ENCODE results near the gene TNXB. TPM values are rescaled to one million over a fixed set of nuclear protein-coding genes. Genes with fewer than 3 reads are reported as not detected.
"Not testable (repeated sequence)": the region's sequence is repeated elsewhere in the genome, so short reads cannot be mapped to it uniquely, and the experiment has no call there.

The TNXB gene
- total RNA-seq, 1 experiment from 2014 or later: 3.3 TPM

DNA sequence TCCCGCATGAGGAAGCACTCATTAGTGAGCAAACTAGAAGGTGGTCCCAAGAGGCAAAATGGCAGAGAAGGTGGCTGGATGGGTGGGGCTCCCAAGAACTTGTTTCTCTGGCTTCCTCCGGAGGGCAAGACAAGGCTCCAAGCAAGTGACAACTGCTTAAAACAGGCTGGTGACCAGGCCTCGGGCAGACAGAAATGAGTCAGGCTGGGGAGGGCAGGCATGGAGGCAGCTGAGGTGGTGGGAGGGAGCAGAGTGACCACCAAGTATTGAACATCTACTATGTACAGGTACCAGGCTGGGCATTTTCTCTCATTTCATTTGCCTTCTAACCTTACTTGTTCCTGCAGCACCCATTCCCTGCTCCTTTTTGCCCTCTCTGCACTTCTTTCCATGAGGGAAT is 33.4 kb downstream of the TNXB start:
- Histone ChIP-seq H3K9me3 (replicated peaks) (no peaks in the 10 kb centered on the region), H3K27me3 (no peaks in the 10 kb centered on the region), H3K36me3 (no peaks in the 10 kb centered on the region), H3K4me1 (peaks cover 48% of the 10 kb centered on the region), H3K27ac (peak overlapping the region; percentile 70), H3K4me3 (no peak overlapping the region)
- DNase-seq: peak; percentile 27 to 28

DNA sequence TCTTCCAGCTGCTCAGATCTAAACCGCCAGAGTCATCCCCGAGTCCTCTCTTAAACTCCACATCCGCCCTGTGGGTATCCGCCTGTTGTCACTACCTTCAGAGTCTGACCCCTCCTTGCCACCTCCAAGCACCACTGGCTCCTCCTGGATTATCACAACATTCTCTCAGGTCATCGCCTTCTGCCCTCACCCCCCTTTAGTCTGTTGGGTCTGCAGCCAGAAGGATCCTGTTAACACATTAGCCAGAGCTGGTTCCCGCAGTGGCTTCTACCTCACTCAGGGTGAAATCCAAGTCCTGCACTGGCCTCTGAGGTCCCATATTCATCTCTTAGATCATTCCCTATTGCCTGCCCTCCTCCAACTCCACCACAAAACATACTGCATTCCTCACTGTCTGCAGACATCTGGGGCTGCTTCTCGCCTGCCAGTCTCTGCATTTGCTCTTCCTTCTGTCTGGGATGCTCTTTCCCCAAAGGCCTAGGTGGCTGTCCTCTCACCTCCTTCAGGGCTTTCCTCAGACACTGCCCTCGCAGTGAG is 34.1 kb downstream of the TNXB start:
- Histone ChIP-seq H3K27me3 (no peaks in the 10 kb centered on the region), H3K9me3 (replicated peaks) (no peaks in the 10 kb centered on the region), H3K27ac (peak overlapping the region; percentile 70), H3K4me3 (no peak overlapping the region), H3K36me3 (no peaks in the 10 kb centered on the region), H3K4me1 (peaks cover 48% of the 10 kb centered on the region)
- DNase-seq: peak; percentile 61 to 69

- no peaks in the 10 kb centered on the region for H3K9me3 ChIP-seq (replicated peaks)
- H3K27ac ChIP-seq: peak overlapping the region; percentile 19; the same call in 1 of the 2 replicates
- no peaks in the 10 kb centered on the region for H3K27me3 ChIP-seq
- DNase-seq: no peak
- no peaks in the 10 kb centered on the region for H3K36me3 ChIP-seq
- peaks cover 48% of the 10 kb centered on the region for H3K4me1 ChIP-seq
- H3K4me3 ChIP-seq: no peak overlapping the region
These were observed 35.5 kb downstream of the TNXB start for GRCh38 chr6:32073613-32074012.

GRCh38 chr6:32073101-32073500 is 36.0 kb downstream of the TNXB start:
- H3K4me3 ChIP-seq: no peak overlapping the region
- H3K27me3 ChIP-seq: no peaks in the 10 kb centered on the region
- peaks cover 48% of the 10 kb centered on the region for H3K4me1 ChIP-seq
- H3K36me3 ChIP-seq: no peaks in the 10 kb centered on the region
- no peaks in the 10 kb centered on the region for H3K9me3 ChIP-seq (replicated peaks)
- peak overlapping the region; percentile 19; the same call in 1 of the 2 replicates for H3K27ac ChIP-seq
- DNase-seq: peak; percentile 77 to 87

DNA sequence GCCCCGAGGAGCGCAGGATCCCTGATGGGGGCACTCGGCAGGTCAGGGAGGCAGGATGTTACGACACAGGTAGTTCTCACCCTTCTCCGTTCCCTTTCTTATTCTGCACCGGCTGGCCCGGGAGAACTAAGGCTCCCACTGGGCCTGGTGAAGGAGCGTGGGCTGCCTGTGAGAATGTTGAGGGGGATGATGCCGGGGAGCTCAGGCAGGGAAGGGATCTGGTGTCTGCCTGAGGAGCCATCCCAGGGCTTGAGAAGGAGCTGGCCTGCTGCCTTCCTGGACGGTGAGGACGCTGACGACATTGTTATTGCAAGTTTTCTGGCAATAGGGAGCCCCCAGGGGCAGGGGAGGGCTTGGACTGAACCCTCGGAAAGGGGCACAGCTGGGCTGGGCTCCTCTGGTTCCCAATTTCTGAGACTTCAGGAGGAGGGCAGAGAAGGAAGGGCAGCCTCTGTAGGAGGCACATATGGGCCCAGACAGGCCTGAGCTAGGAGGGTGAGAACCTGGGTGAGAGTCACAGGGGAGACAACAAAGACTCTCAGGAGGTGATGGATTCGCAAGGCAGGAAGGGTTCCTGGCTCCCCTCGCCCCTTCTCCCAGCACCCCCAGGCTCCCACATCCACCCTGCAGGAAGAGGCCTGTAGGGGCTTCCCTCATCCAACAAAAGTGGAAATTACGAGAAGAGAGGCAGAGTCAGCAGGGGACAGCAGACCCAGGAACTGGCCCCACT is 38.2 kb downstream of the TNXB start:
- Histone ChIP-seq H3K27me3 (no peaks in the 10 kb centered on the region), H3K36me3 (no peaks in the 10 kb centered on the region), H3K4me3 (no peak overlapping the region), H3K27ac (no peak overlapping the region), H3K9me3 (replicated peaks) (no peaks in the 10 kb centered on the region), H3K4me1 (peaks cover 37% of the 10 kb centered on the region)
- no peak for DNase-seq

DNA sequence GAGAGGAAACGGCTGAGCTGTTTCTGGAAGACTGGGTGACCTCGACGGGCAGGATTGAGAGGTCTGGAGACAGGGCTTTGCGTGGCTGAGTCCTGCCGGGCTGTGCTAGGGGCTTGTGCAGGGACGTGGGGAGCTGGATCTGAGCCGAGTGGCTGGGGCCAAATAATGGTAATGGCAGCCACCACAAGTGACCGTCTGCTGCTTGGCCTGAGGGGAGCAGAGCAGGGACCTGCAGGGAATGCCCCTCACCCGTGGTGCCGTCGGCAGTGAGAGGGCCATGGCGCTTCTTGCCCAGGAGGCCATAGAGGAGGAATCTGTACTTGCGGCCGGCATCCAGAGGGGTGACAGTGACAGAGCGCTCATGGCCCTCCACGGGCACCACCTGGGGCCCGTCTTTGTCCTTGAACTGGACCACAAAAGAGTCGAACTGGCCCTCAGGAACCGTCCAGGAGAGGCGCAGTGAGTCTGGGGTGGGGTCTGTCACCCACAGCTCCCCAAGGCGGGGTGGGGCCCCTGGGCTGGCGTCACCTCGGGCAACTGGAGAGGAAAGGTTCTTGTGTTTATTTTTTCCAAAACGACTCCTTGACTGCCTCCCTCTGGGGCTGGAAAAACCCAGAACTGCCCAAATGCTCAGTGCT is 39.1 kb downstream of the TNXB start:
- Histone ChIP-seq H3K27me3 (no peaks in the 10 kb centered on the region), H3K27ac (no peak overlapping the region), H3K36me3 (no peaks in the 10 kb centered on the region), H3K4me1 (peaks cover 27% of the 10 kb centered on the region), H3K4me3 (no peak overlapping the region), H3K9me3 (replicated peaks) (no peaks in the 10 kb centered on the region)
- DNase-seq: no peak

GRCh38 chr6:32069460-32069859 is 39.7 kb downstream of the TNXB start:
- no peak overlapping the region for H3K27ac ChIP-seq
- no peaks in the 10 kb centered on the region for H3K36me3 ChIP-seq
- no peaks in the 10 kb centered on the region for H3K27me3 ChIP-seq
- DNase-seq: no peak
- no peaks in the 10 kb centered on the region for H3K9me3 ChIP-seq (replicated peaks)
- peaks cover 26% of the 10 kb centered on the region for H3K4me1 ChIP-seq
- no peak overlapping the region for H3K4me3 ChIP-seq

- peaks cover 24% of the 10 kb centered on the region for H3K4me1 ChIP-seq
- no peak overlapping the region for H3K27ac ChIP-seq
- no peak overlapping the region for H3K4me3 ChIP-seq
- H3K27me3 ChIP-seq: no peaks in the 10 kb centered on the region
- H3K36me3 ChIP-seq: no peaks in the 10 kb centered on the region
- no peak for DNase-seq
- H3K9me3 ChIP-seq (replicated peaks): no peaks in the 10 kb centered on the region
These were observed 40.3 kb downstream of the TNXB start for GRCh38 chr6:32068867-32069266.

- not testable (repeated sequence) for DNase-seq; H3K4me3 ChIP-seq; H3K27ac ChIP-seq; H3K36me3 ChIP-seq; H3K9me3 ChIP-seq (replicated peaks); H3K27me3 ChIP-seq
- peaks cover 19% of the 10 kb centered on the region for H3K4me1 ChIP-seq
These were observed 40.8 kb downstream of the TNXB start for GRCh38 chr6:32068315-32068714.

DNA sequence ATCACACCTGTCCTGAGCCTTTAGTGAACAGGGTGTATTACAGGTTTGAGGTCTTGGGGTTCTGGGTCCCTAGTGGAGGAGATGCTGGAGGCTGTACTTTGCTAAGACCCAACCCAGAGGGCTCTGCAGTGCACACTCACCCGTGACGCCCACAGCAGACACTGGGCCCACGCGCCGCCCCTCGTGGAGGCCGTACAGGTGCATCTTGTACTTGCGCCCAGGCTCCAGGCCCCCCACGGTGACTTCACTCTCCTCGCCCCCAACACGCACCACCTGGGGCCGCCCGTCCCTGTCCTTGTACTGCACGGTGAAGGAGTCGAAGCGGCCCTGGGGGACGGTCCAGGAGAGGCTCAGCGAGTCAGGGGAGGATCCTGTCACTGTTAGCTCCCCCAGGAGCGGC is 41.6 kb downstream of the TNXB start:
- H3K27ac ChIP-seq; H3K36me3 ChIP-seq; H3K9me3 ChIP-seq (replicated peaks); H3K4me3 ChIP-seq; H3K27me3 ChIP-seq; DNase-seq: not testable (repeated sequence)
- H3K4me1 ChIP-seq: peaks cover 11% of the 10 kb centered on the region

DNA sequence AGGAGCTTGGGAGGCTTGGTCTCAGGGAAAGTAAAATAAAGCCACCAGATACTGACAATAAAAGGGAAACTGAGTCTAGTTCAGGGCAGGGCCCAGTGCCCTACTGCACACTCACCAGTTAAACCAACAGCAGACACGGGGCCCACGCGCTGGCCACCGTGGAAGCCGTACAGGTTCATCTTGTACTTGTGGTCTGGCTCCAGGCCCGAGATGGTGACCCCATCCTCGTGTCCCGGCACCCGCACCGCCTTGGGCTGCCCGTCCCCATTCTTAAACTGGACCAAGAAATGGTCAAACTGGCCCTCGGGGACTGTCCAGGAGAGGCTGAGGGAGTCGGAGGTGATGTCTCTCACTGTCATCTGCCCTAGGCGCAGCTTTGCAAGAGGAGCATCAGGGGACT is 44.4 kb downstream of the TNXB start:
- no peak overlapping the region for H3K27ac ChIP-seq
- DNase-seq: no peak
- no peak overlapping the region for H3K4me3 ChIP-seq
- H3K9me3 ChIP-seq (replicated peaks): no peaks in the 10 kb centered on the region
- H3K27me3 ChIP-seq: no peaks in the 10 kb centered on the region
- no peaks in the 10 kb centered on the region for H3K4me1 ChIP-seq
- H3K36me3 ChIP-seq: no peaks in the 10 kb centered on the region

GRCh38 chr6:32060966-32061655 is 48.0 kb downstream of the TNXB start:
- H3K9me3 ChIP-seq (replicated peaks): no peaks in the 10 kb centered on the region
- H3K36me3 ChIP-seq: no peaks in the 10 kb centered on the region
- no peak for DNase-seq
- H3K4me1 ChIP-seq: no peaks in the 10 kb centered on the region
- no peak overlapping the region for H3K4me3 ChIP-seq
- no peak overlapping the region for H3K27ac ChIP-seq
- H3K27me3 ChIP-seq: no peaks in the 10 kb centered on the region; the same call in 1 of the 2 replicates

DNA sequence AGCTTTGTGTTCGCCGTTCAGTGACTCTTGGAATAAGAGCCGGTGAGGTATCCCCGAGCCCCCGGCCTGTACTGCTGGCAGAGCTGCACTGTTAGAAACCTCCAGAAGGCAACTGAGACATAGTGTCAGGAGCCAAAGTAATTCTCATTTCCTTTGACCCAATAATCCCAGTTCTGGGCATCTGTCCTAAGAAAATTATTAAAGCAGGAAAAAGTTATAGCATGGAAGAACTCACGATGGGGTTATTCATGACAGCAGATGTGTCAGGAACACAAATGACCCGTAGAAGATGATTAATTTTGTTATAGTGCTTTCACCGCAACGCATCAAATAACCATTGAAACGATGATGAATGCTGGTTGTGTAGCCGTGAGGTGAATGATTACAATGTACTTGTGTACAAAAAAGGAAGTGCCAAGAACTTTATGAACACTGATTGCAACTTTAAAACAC is 50.6 kb downstream of the TNXB start:
- Histone ChIP-seq H3K36me3 (no peaks in the 10 kb centered on the region), H3K4me3 (no peak overlapping the region), H3K27me3 (no peaks in the 10 kb centered on the region; the same call in 1 of the 2 replicates), H3K4me1 (no peaks in the 10 kb centered on the region), H3K27ac (no peak overlapping the region), H3K9me3 (replicated peaks) (no peaks in the 10 kb centered on the region)
- DNase-seq: no peak

GRCh38 chr6:32057966-32058365 is 51.2 kb downstream of the TNXB start:
- no peaks in the 10 kb centered on the region for H3K9me3 ChIP-seq (replicated peaks)
- no peak overlapping the region for H3K4me3 ChIP-seq
- no peak for DNase-seq
- no peaks in the 10 kb centered on the region for H3K36me3 ChIP-seq
- no peaks in the 10 kb centered on the region for H3K4me1 ChIP-seq
- H3K27ac ChIP-seq: no peak overlapping the region
- H3K27me3 ChIP-seq: no peaks in the 10 kb centered on the region; the same call in 1 of the 2 replicates

DNA sequence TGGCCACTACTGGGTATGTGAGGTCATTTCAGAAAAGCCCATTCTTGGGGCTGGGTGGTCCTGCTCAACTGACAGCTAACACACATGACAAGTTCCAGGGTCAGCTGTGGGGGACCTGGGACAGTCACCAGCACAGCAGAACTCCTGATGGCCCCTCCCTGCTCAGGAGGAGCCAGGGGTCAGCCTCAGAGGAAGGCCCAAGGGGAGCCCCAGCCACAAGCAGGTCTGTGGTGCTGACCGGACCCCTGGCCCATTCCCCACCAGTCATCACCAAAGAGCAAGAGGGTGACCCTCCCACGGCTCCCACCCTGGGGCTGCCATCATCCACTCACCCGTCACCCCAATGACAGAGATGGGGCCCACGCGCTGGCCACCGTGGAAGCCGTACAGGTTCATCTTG is 52.9 kb downstream of the TNXB start:
- no peak for DNase-seq

More for the DNA sequence above, 52.9 kb downstream of the TNXB start:
- Histone ChIP-seq H3K9me3 (replicated peaks) (no peaks in the 10 kb centered on the region), H3K4me1 (no peaks in the 10 kb centered on the region), H3K36me3 (no peaks in the 10 kb centered on the region), H3K27ac (no peak overlapping the region), H3K4me3 (no peak overlapping the region), H3K27me3 (no peaks in the 10 kb centered on the region; the same call in none of the 2 replicates)
